ENCODE results near the gene RANBP1.

Gene RANBP1

DNA sequence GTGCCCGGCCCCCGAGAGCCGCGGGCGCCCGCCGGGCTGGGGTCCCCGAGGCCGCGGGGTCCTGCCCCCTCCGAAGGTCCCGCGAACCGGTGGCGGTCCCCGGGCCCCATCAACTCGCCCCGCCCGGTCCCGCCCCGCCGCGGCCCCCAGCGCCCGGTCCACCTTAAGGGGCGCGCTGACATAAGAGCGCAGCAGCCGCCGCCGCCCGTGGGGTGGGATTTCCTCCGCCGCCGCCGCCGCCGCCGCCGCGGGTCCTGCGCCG, 15.6 kb downstream of the RANBP1 start, which contains the start of gene ZDHHC8:
TSS of gene ZDHHC8 (plus strand) at position 208 of the 262 bp plus-strand sequence. CDS start 144 bp downstream, outside the sequence.
- H3K4me1 ChIP-seq (ENCODE audit: insufficient read depth, low read length) = peaks cover 34% of the 10 kb centered on the region
- peaks cover 47% of the 10 kb centered on the region for H3K79me2 ChIP-seq (ENCODE audit: insufficient read depth, low read length)
- peak; percentile 52 for ATAC-seq (ENCODE audit: insufficient read depth, low read depth)
- H4K20me1 ChIP-seq (ENCODE audit: insufficient read depth, low read length) = peaks cover 71% of the 10 kb centered on the region
- peak within 1 kb of the TSS; percentile 92 to 93 for H3K4me3 ChIP-seq (ENCODE audit: low read depth in 1 of 2, low read length in 2 of 2)
- peak within 1 kb of the TSS; percentile 93 for H2AFZ ChIP-seq (ENCODE audit: low read depth, low read length)
- H3K9me3 ChIP-seq (ENCODE audit: insufficient read depth, low read length, severe bottlenecking) = no peaks in the 10 kb centered on the region
- H3K9ac ChIP-seq (ENCODE audit: low read depth, low read length) = peak within 1 kb of the TSS; percentile 94
- H3K27ac ChIP-seq (ENCODE audit: low read length) = peak within 1 kb of the TSS; percentile 72
- TF ChIP-seq EZH2 (IDR thresholded peaks at IDR 0.05; ENCODE audit: borderline replicate concordance, low read depth, low read length, severe bottlenecking) = no peak
- TF ChIP-seq, protein P1, sequence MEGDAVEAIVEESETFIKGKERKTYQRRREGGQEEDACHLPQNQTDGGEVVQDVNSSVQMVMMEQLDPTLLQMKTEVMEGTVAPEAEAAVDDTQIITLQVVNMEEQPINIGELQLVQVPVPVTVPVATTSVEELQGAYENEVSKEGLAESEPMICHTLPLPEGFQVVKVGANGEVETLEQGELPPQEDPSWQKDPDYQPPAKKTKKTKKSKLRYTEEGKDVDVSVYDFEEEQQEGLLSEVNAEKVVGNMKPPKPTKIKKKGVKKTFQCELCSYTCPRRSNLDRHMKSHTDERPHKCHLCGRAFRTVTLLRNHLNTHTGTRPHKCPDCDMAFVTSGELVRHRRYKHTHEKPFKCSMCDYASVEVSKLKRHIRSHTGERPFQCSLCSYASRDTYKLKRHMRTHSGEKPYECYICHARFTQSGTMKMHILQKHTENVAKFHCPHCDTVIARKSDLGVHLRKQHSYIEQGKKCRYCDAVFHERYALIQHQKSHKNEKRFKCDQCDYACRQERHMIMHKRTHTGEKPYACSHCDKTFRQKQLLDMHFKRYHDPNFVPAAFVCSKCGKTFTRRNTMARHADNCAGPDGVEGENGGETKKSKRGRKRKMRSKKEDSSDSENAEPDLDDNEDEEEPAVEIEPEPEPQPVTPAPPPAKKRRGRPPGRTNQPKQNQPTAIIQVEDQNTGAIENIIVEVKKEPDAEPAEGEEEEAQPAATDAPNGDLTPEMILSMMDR (IDR thresholded peaks at IDR 0.05; ENCODE audit: borderline replicate concordance, extremely low read depth, low read length, poor library complexity, severe bottlenecking) = no peak
- H3K4me2 ChIP-seq (ENCODE audit: insufficient read depth, low read length) = peak within 1 kb of the TSS; percentile 92
- no peaks in the 10 kb centered on the region for H3K27me3 ChIP-seq (ENCODE audit: insufficient read depth, low read length, poor library complexity)
- H3K36me3 ChIP-seq (ENCODE audit: insufficient read depth, low read length) = peaks cover 15% of the 10 kb centered on the region
- peak; percentile 50 for DNase-seq

DNA sequence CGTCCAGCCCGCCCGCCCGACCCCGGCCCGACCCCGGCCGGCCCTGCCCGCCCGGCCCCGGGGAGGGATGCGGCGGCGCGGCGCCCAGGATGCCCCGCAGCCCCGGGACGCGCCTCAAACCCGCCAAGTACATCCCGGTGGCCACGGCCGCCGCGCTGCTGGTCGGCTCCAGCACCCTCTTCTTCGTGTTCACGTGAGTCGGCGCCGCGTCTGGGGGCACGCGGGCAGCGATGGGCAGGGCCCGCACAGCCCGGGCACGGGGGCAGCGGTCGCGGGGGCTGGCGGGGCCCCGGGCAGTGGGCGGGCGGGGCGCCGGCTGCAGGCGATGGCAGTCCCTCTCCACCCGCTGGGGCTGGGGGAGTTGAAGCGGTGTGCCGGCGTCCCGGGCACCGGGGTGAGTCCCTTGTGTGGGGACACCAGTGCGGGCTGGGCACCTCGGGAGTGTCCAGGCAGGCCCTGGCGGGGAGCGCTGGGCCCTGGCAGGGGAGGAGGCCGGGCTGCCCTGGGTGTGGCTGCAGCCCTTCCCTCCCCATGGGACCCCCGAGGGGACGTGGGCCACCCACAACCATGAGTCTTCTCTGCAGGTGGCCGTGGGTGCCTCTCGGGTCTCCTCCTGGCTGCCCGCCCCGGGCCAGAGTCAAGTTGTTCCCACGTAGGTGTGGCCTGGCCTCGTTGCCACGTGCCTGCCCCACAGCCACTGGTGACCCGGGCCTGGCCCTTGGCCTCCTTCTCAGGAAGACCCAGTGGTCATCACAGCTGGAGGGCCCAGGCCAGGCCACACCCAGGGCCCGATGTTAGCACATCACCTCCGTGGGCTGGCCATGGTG, 16.2 kb downstream of the RANBP1 start:
- H3K27ac ChIP-seq (ENCODE audit: low read length) = peak overlapping the region; percentile 46
- DNase-seq (no peak), ATAC-seq (ENCODE audit: insufficient read depth, low read depth) (no peak)
- peaks cover 74% of the 10 kb centered on the region for H4K20me1 ChIP-seq (ENCODE audit: insufficient read depth, low read length)
- no peak for TF ChIP-seq EZH2 (IDR thresholded peaks at IDR 0.05; ENCODE audit: borderline replicate concordance, low read depth, low read length, severe bottlenecking)
- TF ChIP-seq, protein P1 (IDR thresholded peaks at IDR 0.05; ENCODE audit: borderline replicate concordance, extremely low read depth, low read length, poor library complexity, severe bottlenecking) = no peak
- peak overlapping the region; percentile 92 for H3K4me2 ChIP-seq (ENCODE audit: insufficient read depth, low read length)
- H3K4me1 ChIP-seq (ENCODE audit: insufficient read depth, low read length) = peaks cover 34% of the 10 kb centered on the region
- H3K4me3 ChIP-seq (ENCODE audit: low read depth in 1 of 2, low read length in 2 of 2) = peak overlapping the region; percentile 83 to 93; a peak in 3 of 4 replicates
- H3K9ac ChIP-seq (ENCODE audit: low read depth, low read length) = peak overlapping the region; percentile 94
- H2AFZ ChIP-seq (ENCODE audit: low read depth, low read length) = peak overlapping the region; percentile 68
- H3K9me3 ChIP-seq (ENCODE audit: insufficient read depth, low read length, severe bottlenecking) = no peaks in the 10 kb centered on the region
- no peaks in the 10 kb centered on the region for H3K27me3 ChIP-seq (ENCODE audit: insufficient read depth, low read length, poor library complexity)
- peaks cover 51% of the 10 kb centered on the region for H3K79me2 ChIP-seq (ENCODE audit: insufficient read depth, low read length)
- H3K36me3 ChIP-seq (ENCODE audit: insufficient read depth, low read length) = peaks cover 11% of the 10 kb centered on the region

DNA sequence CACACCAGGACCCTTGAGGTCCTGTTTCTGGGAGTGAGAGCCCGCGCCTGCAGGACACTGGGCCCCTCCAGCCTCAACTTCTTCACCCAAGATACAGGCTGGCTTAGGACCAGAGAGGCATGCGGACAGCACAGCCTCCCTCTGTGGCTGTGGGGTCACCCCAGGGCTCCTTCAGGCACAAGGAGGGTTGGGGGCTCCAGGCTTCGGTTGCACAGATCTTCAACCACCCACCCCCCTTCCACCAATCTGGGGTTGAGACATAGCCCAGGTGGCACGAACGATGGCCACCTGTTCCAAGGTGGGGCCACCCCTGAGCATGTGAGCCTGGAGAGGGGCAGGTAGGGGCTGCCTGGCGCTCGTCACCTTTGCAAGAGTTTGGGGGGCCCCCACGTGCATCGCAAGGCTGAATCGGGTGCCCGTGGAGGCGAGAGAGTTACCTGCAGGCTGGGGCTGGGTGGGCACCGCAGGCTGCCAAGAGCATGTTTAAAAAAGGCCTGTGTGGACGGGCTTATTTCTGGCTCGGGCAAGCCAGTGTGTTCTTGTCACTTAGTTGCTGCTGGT, 16.9 kb downstream of the RANBP1 start:
- no peak for ATAC-seq (ENCODE audit: insufficient read depth, low read depth)
- TF ChIP-seq, protein P1 (IDR thresholded peaks at IDR 0.05; ENCODE audit: borderline replicate concordance, extremely low read depth, low read length, poor library complexity, severe bottlenecking) = no peak
- no peak for TF ChIP-seq EZH2 (IDR thresholded peaks at IDR 0.05; ENCODE audit: borderline replicate concordance, low read depth, low read length, severe bottlenecking)
- no peaks in the 10 kb centered on the region for H3K9me3 ChIP-seq (ENCODE audit: insufficient read depth, low read length, severe bottlenecking)
- H3K4me2 ChIP-seq (ENCODE audit: insufficient read depth, low read length) = peak overlapping the region; percentile 92
- no peaks in the 10 kb centered on the region for H3K27me3 ChIP-seq (ENCODE audit: insufficient read depth, low read length, poor library complexity)
- H3K4me1 ChIP-seq (ENCODE audit: insufficient read depth, low read length) = peaks cover 34% of the 10 kb centered on the region
- peak overlapping the region; percentile 94 for H3K9ac ChIP-seq (ENCODE audit: low read depth, low read length)
- peaks cover 74% of the 10 kb centered on the region for H4K20me1 ChIP-seq (ENCODE audit: insufficient read depth, low read length)
- peaks cover 53% of the 10 kb centered on the region for H3K79me2 ChIP-seq (ENCODE audit: insufficient read depth, low read length)
- peak overlapping the region; percentile 46; the same call in 1 of the 2 replicates for H3K27ac ChIP-seq (ENCODE audit: low read length)
- DNase-seq = no peak
- peak overlapping the region; percentile 83 to 93; a peak in 3 of 4 replicates for H3K4me3 ChIP-seq (ENCODE audit: low read depth in 1 of 2, low read length in 2 of 2)
- H3K36me3 ChIP-seq (ENCODE audit: insufficient read depth, low read length) = peaks cover 4% of the 10 kb centered on the region
- H2AFZ ChIP-seq (ENCODE audit: low read depth, low read length) = no peak overlapping the region
